Uterus (tissue), 2 donors: Measurements from ENCODE around the gene KCNQ5.

Source experiments
- POLR2A ChIP-seq, 2 donors: fragments of 450-650 bp; IDR thresholded peaks; one replicate each; pipeline ENCODE4 v1.6.1; 2016; ENCODE audit warnings: antibody characterized with exemption in 2 of 2, mild to moderate bottlenecking in 1 of 2, moderate library complexity in 1 of 2
- TF ChIP-seq, protein P1 (sequence below), 4 experiments: fragments of 200-600 bp in 2 of 4; fragments of 450-650 bp in 2 of 4; sonication (generic) in 2 of 4; IDR thresholded peaks; one replicate each; pipeline ENCODE4 v1.5.1; 2016 to 2019; ENCODE audit warnings: antibody characterized with exemption in 4 of 4, mild to moderate bottlenecking in 2 of 4, moderate library complexity in 1 of 4

DNA sequence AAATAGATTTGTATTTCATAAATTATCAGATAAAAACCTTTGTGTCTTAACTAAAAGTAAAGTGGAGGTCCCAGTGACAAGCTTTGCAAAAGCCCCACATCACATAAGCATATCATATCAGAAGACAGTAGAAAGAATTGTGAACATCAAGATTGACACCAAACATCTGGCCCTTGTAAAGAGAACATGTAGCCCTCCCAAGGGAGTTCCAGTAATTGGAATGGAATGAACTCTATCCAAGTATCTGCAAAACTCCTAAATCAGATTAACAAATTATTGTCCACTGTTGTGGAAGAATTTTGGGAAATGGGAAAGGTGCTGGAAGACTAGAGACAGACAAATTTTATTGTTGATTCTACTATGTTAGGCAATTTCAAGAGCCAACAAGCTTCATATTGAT, 268.8 kb downstream of the KCNQ5 start:
- TF ChIP-seq, protein P1, sequence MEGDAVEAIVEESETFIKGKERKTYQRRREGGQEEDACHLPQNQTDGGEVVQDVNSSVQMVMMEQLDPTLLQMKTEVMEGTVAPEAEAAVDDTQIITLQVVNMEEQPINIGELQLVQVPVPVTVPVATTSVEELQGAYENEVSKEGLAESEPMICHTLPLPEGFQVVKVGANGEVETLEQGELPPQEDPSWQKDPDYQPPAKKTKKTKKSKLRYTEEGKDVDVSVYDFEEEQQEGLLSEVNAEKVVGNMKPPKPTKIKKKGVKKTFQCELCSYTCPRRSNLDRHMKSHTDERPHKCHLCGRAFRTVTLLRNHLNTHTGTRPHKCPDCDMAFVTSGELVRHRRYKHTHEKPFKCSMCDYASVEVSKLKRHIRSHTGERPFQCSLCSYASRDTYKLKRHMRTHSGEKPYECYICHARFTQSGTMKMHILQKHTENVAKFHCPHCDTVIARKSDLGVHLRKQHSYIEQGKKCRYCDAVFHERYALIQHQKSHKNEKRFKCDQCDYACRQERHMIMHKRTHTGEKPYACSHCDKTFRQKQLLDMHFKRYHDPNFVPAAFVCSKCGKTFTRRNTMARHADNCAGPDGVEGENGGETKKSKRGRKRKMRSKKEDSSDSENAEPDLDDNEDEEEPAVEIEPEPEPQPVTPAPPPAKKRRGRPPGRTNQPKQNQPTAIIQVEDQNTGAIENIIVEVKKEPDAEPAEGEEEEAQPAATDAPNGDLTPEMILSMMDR (IDR thresholded peaks at IDR 0.05): no peak
- TF ChIP-seq POLR2A (IDR thresholded peaks at IDR 0.05): no peak
